Esophagus muscularis mucosa (tissue), 4 donors: ENCODE measurements around the gene CST1.
"Not testable (repeated sequence)": the region's sequence is repeated elsewhere in the genome, so short reads cannot be mapped to it uniquely, and the experiment has no call there.

ENCODE experiments used
- CTCF ChIP-seq, 3 experiments: fragments of 200-600 bp in 2 of 3; fragments of 450-650 bp in 1 of 3; sonication (generic) in 2 of 3; IDR thresholded peaks; one replicate each; pipeline ENCODE4 v1.5.1; 2017 to 2019; ENCODE audit warnings: antibody characterized with exemption in 3 of 3, mild to moderate bottlenecking in 2 of 3, moderate library complexity in 1 of 3
- EP300 ChIP-seq: sonication (generic); formaldehyde crosslinking; IDR thresholded peaks from one replicate; pipeline ENCODE4 v1.6.1; 2017; ENCODE audit warnings: antibody characterized with exemption
- POLR2AphosphoS5 ChIP-seq, 2 donors: sonication (generic); formaldehyde crosslinking; IDR thresholded peaks; one replicate each; pipeline ENCODE4 v1.6.1; 2017; ENCODE audit warnings: antibody characterized with exemption in 2 of 2

- not testable (repeated sequence) for TF ChIP-seq CTCF (IDR thresholded peaks at IDR 0.05); POLR2AphosphoS5 (IDR thresholded peaks at IDR 0.05); EP300
Observed at GRCh38 chr20:23768520-23768919, 17.8 kb upstream of the CST1 start.
